ENCODE results near the gene CLEC4F. TPM values are rescaled to one million over a fixed set of nuclear protein-coding genes. Genes with fewer than 3 reads are reported as not detected.

The CLEC4F gene
- total RNA-seq, 1 donor from 2014 or later: 0.10 TPM

DNA sequence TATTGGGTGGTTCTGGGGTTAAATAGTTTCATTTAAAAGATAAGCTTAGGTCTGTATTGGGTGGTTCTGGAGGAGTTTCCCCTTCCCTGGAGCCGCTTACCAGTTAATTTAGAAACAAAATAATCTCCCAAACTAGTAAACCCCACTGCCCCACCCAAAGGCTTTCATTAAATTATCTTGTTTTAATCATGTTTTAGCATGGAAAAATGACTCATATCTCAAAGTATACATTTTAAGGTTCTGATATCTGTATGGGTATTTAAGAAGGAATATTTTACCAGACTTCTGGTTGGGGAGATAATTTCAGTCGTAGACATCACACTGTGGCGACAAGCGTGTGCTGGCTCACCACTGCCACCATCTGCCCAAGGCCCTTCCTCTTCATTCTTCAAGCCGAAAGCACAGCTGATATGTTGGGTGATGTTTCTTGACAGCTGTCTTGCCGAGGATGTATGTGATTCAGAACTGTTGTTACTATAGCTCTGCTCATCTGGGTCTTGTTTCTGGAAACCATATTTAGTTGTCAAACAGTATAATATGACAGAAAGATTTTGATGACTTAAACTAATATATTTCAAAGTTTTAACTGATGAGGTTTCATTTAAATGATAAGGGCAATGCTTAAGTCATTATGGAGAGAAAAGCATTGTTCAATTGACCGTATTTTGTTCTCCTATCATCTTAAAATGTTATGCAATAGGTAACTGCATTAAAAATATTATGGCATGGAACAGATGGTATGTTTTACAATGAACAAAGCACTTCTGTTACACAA, 35.1 kb downstream of the CLEC4F start:
- peak; percentile 58 for DNase-seq

DNA sequence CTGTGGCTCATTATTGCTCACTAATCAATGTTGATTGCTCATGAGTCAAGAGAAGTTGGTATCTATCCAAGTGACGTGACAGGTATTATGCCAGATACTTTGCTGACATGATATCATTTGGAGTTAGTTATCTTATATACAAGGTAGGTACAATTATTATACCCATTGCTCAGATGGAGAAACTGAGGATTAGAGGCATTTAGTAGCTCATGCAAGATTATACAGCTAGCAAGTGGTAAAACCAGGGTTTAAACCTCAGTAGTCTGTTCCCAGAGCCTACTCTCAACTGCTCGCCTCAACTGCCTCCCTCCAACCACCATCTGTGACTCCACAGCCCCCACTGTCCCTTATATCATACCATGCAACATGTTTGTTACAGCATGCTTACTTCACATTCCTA, 36.1 kb downstream of the CLEC4F start:
- DNase-seq: no peak

DNA sequence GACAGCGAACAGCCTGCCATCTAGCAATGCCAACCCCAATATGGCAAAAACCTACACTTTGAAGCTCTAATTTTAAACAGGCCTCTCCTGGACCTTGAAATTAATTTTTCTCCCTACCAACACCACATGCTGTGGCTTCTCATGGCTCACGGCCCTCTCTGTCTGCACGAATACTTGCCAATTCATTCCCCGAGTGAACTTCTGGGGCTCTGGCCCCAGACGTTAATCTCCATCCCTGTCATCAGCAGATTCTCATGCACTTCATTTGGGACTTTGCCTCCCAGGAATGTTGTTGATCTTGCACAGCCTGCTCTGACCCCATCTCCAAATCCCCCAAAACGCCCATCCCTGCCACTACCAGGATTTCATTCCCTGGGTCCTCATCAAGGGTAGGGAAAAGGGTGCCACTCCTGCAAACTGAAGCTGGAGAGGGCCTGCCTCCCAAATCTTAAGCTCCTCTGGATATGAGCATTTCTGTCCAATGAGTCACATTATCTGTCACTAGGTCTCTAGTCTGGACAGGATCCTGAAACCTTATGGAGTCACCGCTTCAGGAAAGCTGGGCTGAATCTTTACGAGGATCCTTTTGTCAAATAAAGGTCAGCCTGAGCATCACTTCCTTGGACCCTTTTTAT, 40.4 kb downstream of the CLEC4F start:
- no peak for DNase-seq

DNA sequence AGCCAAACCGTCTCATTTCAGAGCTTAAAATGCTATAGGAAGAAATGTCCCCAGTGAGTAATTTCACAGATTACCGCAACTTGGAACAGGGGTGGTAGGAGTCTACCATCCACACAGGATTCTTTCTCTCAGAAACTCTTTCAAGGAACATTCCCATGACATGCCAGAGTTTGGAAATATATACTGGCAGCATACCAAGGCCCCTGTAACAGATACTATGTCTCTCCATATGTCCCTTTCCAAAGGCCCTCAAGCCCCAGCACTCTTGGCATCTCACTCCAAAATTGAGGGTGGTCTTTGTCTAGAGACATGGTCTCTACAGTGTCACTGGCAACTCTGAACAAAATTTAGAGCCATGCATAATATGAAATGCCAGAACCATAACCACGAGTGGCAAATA, 40.9 kb downstream of the CLEC4F start:
- no peak for DNase-seq

DNA sequence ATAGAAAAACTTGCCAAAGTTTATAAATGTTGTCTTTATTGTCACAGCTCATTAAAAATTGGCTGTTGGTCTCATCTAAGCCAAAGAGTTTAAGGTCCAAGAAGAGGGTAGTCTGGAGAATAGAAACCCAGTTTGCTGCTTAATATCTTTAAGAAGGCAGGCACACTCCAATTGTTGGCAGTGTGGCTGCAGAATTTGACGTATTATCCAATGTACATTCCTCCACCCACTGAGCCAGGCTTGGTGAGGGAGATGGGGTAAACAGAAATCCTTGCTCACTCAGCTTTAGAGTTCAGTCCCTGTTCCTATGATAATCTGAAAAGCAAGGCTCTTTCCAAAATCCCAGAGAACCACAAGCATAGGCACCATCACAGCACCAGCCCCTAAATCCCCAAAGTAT, 41.7 kb downstream of the CLEC4F start:
- DNase-seq: no peak

DNA sequence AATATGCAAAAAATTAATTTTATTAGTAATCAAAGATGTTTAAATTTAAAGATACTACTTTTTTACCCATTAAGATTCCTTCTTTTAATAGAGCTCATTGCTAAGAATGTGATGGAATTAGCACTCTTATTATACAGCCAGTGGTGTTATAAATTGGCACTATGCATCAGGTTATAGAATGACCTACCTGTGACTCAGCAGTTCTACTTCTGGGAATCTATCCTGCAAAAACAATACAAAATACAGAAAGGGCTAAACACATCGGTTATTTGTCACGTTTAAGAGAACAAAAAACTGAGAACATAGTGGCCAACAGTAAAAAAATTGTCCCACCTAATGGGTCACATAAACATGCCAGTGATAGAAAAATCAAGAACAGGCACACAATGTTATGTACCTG, 42.9 kb downstream of the CLEC4F start:
- DNase-seq: no peak

DNA sequence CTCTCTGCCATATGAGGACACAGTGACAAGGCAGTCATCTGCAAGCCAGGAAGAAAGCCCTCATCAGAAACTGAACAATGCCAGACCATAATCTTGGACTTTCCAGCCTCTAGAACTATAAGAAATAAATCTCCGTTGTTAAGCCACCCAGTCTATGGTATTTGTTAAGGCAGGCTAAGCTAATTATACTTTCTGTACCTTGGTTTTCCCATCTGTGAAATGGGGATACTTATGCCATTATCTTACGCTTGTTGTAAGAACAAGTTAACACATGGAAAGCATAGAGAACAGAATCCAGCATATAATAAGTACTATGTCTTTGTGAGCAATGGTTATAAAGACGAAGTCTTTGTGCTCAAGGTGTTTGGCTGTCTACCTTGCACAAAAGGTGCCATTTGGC, 44.1 kb downstream of the CLEC4F start:
- no peak for DNase-seq

DNA sequence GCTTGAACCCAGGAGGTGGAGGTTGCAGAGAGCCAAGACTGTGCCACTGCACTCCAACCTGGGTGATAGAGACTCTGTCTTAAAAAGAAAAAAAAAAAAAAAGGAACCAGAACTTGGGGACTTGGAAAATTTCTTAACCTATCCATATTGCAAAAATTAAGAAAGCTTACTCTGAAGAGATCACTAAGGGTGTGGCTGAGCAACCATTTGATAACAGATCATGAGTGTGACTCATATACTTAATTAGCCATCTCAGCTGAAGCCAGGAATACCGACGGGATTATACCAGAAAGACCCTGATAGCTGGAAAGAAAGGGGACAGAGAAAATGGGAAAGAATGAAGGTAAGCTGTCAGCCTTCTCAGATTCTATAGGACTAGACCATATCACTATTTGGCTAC, 45.3 kb downstream of the CLEC4F start:
- DNase-seq: no peak

DNA sequence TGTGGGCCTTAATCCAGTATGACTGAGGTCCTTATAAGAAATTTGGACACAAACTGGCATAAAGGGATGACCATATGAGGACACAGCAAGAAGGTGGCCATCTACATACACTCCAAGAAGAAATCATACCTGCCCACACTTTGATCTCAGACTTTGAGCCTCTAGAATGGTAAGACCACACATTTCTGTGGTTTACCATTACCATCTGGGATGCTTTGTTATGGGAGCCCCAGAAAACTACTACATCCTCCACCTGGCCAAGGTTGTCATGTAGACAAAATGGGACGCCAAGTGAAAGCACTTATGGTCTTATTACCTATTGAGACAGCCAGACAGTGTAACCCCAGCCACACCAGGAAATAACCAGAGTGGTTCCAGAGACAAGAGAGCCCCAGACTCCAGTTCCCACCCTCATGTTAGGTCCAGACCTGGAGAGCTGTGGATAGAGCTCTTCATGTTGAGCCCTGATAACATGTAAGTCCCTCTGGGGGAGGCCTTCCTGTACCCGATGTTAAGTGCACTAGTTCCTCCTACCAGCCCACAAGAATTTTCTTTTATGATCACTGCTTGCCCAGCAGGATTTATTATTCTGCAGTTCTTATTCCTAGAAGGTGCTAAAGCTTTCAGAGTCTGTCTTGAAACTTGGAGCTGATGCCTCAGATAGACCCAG, 47.8 kb downstream of the CLEC4F start:
- DNase-seq: no peak

DNA sequence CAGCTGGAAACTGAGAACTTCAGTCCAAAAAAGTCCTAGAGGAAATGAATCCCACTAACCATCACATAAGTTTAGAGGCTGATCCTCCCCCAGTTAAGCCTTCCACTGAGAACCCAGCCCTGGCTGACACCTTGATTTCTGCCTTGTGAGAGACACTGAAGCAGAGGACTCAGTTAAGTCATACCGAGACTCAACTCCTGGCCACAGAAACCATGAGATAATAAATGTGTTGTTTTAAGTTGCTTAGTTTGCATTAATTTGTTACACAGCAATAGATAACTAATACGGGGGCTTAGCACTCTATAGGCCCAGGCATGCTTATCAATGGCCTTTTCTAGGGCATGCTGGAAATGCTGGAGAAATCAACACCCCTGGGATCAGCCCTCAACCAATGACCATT, 49.0 kb downstream of the CLEC4F start:
- DNase-seq: no peak

DNA sequence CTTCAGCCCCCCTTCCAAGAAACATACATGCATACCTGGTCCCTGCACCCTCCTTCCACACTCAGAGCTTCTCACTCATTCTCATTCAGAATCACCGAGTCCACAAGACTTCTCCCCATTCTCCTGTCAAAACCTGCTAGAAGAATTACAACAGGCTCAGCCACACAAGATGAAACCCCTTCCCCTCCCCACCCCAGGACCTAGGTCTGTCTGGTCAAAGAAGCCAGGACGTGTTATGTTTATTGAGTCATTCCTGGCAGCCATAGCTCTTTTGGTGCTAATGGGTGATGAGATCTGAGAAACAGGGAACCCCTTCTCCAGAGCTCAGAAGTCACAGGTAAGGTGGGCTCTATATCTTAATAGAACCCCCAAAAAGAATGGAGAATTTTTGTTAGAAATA, 50.9 kb downstream of the CLEC4F start:
- DNase-seq: no peak

DNA sequence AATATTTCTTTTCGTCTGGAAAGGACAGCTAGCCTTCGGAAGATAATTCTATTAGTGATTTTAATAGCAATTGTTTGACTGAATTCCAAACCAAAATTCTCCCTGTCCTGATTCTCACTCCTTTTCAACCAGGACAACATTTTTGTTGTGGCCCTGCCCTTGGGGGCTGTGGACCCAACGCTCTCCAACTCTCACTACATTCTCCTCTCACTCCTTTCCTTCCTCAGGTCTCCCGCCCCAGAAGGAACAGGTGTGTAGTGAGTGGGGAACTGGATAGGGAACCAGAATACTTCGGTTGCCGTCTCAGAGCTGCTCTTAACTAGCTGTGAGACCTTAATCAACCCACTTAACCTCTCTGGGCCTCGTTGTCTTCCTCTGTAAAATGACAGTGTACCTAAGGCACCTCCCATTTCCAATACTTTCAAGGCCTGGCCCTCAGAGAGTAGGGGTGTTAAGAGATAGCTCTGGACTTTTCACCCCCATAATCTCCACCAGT, 51.8 kb downstream of the CLEC4F start:
- no peak for DNase-seq

DNA sequence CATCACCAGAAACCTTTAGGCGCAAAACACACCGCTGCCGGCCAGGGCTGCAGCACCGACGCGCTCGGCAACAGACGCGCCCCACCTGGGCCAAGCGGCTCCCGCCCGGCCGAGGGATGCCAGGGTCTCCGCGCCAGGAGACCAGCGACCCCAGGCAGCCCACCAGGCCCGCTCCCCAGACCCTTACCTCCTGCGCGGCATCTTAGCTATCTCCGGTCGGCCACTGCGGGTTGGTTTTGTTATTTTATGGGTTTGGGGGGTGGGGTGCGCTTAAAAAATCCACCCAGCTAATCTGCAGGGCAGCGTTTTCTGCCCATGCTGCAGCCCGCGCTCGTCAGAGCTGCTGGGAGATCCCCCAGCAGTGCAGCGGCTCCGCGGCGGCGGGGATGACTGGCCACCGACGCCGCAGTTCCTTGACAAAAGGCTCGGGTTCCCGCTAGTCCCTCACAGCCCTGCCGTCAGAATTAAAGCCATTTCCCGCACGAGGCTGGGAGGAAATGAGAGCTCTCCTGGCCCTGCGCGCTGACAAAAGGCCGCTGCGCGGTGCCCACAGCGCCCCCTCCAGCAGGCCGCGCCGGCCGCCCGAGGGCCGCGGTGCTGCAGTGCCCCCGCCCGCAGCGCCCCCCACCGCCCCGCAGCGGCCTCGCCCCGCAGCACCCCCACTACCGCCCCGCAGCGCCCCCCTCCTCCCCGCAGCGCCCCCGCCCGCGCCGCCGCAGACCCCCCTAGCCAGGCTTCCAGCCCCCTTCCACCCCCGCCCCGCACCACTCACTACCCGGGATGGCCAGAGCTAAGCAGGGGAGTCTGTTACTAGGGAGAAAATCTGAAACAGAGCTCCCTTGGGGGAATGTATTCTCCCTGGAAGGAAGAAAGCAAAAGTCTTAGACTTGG, 52.5 kb downstream of the CLEC4F start, which contains the start of gene ADD2:
Gene ADD2, minus strand, starts transcription at position 502 of the 891 bp plus-strand sequence. CDS start 61,792 bp downstream, outside the sequence.
- DNase-seq: peak; percentile 19

DNA sequence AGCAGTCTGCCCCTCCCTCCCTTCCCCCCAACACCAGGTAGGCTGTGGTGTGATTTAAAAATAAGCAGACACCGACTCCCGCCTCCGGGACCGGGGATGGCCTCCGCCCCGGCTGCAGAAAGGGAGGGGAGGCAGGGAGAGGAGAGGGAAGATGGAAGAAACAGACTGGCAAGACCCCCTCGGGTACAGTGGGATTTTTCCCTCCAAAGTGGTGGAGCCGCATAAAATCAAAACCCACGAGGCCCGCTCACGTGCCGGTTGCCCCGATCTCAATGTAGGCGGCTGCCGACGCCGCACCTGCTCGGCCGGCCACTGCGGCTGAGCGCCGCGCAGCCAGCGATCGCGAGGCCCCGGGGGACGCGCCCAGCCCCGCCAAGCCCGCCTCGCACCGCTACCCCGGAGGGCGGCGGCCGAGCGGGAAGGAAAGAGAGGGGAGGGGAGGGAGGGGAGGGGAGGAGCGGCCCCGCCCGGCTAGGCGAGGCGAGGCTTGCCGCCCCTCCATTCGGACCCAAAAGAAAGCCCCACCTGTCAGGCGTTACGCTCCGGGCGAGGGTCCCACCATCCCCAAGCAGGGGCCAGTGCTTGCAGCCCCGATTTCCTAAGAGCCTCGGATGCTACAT, 53.2 kb downstream of the CLEC4F start:
- no peak for DNase-seq

DNA sequence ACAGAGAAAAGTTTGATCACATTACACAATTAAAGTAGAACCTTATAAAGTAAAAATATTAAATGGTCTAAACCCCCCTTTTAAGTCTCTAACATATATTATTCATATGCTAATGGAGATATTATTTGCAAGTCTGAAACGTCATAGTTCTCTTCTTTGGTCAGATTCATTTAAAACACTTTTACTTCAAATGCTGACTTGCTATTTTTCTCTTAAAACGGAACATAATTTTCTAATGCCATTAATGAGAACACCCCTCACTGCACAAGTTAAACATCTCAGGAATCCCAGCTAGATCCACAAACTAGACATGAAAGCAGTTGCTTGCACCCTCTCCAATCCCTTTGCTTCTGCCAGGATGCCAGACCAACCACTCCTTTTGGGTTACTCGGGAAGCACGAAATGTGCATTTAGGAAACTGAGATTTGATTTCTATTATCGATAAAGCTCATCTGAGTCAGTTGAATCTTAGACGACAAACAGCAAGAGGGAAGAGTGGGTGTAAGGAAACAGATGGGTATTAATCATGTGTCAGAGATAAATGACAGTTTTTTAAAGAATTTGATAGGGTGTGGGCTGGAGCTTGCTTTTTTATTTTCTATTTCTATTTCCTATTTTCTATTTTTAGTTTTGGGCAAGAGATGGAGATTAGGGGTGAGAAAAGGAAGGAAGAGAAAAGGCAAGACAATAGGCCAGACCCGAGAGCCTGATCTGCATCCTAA, 53.9 kb downstream of the CLEC4F start:
- no peak for DNase-seq

DNA sequence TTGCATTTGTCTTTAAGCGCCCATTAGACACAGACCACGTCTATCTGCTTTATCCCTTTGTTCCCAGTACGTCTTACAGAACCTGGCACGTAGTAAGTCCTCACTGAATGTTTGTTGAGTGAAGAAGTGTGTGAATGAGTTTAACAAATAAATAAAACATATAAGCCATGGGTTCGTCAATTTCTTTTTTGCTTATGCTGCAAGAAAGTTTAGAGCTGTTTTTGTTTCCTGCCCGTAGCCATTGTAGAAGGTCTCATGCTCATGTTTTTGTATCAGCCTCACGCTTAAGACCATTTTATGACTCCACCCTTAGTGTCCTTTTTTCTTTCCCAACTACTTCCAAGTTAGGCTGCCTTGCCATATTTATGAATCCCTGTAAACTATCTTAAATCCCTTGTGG, 54.9 kb downstream of the CLEC4F start:
- no peak for DNase-seq

DNA sequence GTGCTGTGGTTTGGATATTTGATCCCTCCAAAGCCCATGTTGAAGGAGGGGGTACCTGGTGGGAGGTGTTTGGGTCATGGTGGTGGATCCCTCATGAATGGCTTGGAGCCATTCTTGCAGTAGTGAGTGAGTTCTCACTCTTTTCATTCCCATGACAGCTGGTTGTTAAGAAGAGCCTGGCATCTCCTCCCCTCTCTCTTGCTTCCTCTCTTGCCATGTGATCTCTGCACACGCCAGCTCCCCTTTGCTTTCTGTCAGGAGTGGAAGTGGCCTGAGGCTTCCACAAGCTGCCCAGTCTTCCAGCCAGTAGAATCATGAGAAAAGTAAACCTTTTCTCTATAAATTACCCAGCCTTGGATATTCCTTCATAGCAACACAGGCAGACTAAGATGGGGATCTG, 61.0 kb downstream of the CLEC4F start:
- no peak for DNase-seq
